HCT116 (cell line): ENCODE data around the gene LHX5.

Experiments used
- EZH2phosphoT487 ChIP-seq: fragments of 200-600 bp; IDR thresholded peaks from 2 replicates; pipeline ENCODE4 v1.6.1; 2018; ENCODE audit warnings: antibody characterized with exemption, borderline replicate concordance
- JUND ChIP-seq: IDR thresholded peaks from 2 replicates; pipeline ENCODE4 v1.6.1; 2012
- POLR2A ChIP-seq: IDR thresholded peaks from 2 replicates; pipeline ENCODE4 v1.7.0; 2011; ENCODE audit warnings: borderline replicate concordance; ENCODE audit not compliant: insufficient read depth, insufficient read length; ENCODE audit errors: extremely low read depth
- POLR2AphosphoS5 ChIP-seq: IDR thresholded peaks from 2 replicates; pipeline ENCODE4 v1.6.1; 2011; ENCODE audit warnings: mild to moderate bottlenecking, low read depth, low read length, moderate library complexity
- RAD21 ChIP-seq: IDR thresholded peaks from 2 replicates; pipeline ENCODE4 v1.6.1; 2012; ENCODE audit warnings: low read depth, mild to moderate bottlenecking
- SIN3A ChIP-seq: IDR thresholded peaks from 2 replicates; pipeline ENCODE4 v1.6.1; 2012; ENCODE audit warnings: low read depth
- TCF7L2 ChIP-seq: IDR thresholded peaks from 2 replicates; pipeline ENCODE4 v1.7.0; 2011; ENCODE audit warnings: borderline replicate concordance, inconsistent platforms; ENCODE audit not compliant: insufficient read depth, insufficient read length; ENCODE audit errors: extremely low read depth
- YY1 ChIP-seq: IDR thresholded peaks from 2 replicates; pipeline ENCODE4 v1.6.1; 2011; ENCODE audit warnings: low read length, low read depth, moderate library complexity, mild to moderate bottlenecking; ENCODE audit not compliant: insufficient replicate concordance; ENCODE audit errors: extremely low read depth
- TF ChIP-seq, protein P1 (sequence below), 3 experiments: fragments of 200-600 bp in 1 of 3; sonication (generic) in 1 of 3; IDR thresholded peaks in 2 of 3; conservative IDR thresholded peaks in 1 of 3; 2 replicates each; pipeline ENCODE4 v1.5.1; 2012 to 2017; ENCODE audit warnings: low read depth in 2 of 3, low read length in 2 of 3, antibody characterized with exemption in 1 of 3, borderline replicate concordance in 1 of 3, control low read depth in 1 of 3, mild to moderate bottlenecking in 1 of 3, mixed read lengths in 1 of 3, mixed run types in 1 of 3, moderate library complexity in 1 of 3; ENCODE audit not compliant: insufficient read depth in 1 of 3
- TF ChIP-seq, protein P2 (sequence below): IDR thresholded peaks from 2 replicates; pipeline ENCODE4 v1.6.1; 2012
- TF ChIP-seq, protein P3 (sequence below): IDR thresholded peaks from 2 replicates; pipeline ENCODE4 v1.6.1; 2012; ENCODE audit warnings: low read depth

DNA sequence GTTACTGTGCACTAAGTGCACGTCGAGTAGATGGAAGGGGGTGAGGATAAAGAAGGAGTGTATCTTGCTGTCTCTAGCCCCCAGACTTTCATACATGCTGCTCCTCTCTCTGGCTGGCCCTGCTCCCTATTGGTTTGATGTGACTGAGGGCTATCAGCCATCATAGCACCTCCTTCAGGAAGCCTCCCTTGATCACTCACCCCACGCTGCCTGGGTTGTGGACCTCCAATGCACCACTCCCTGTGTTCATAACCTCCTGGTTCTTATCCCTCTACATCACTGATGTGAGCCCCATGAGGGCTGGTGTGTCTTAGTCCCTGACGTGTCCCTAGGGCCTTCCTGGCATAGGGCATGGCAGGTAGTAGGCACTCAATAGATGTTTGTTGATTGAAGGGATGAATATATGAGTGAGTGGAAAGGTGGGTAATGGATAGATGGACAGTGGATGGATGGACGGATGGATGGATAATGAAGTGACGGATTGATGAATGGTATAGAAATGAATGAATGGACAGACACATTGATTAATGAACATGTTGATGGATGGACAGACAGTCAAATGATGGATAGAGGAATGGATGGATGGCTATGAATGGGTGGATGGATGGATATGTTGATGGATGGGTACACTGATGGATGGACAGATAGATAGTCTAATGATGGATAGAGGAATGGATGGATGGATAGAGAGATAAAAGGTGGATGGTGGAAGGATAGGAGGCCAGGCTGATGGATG lies 34.5 kb downstream of the LHX5 start:
- TF ChIP-seq RAD21 (no peak), SIN3A (no peak), POLR2A (no peak), POLR2AphosphoS5 (no peak), EZH2phosphoT487 (no peak), YY1 (no peak), TCF7L2 (no peak), JUND (no peak)
- TF ChIP-seq, protein P1, sequence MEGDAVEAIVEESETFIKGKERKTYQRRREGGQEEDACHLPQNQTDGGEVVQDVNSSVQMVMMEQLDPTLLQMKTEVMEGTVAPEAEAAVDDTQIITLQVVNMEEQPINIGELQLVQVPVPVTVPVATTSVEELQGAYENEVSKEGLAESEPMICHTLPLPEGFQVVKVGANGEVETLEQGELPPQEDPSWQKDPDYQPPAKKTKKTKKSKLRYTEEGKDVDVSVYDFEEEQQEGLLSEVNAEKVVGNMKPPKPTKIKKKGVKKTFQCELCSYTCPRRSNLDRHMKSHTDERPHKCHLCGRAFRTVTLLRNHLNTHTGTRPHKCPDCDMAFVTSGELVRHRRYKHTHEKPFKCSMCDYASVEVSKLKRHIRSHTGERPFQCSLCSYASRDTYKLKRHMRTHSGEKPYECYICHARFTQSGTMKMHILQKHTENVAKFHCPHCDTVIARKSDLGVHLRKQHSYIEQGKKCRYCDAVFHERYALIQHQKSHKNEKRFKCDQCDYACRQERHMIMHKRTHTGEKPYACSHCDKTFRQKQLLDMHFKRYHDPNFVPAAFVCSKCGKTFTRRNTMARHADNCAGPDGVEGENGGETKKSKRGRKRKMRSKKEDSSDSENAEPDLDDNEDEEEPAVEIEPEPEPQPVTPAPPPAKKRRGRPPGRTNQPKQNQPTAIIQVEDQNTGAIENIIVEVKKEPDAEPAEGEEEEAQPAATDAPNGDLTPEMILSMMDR (IDR thresholded peaks at IDR 0.05 in 2 of 3, conservative IDR thresholded peaks at IDR 0.05 in 1 of 3; ENCODE audit: borderline replicate concordance in 1 of 3, insufficient read depth in 1 of 3, low read depth in 2 of 3, low read length in 2 of 3) = no peak
- TF ChIP-seq, protein P2, sequence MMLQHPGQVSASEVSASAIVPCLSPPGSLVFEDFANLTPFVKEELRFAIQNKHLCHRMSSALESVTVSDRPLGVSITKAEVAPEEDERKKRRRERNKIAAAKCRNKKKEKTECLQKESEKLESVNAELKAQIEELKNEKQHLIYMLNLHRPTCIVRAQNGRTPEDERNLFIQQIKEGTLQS = no peak
- TF ChIP-seq, protein P3, sequence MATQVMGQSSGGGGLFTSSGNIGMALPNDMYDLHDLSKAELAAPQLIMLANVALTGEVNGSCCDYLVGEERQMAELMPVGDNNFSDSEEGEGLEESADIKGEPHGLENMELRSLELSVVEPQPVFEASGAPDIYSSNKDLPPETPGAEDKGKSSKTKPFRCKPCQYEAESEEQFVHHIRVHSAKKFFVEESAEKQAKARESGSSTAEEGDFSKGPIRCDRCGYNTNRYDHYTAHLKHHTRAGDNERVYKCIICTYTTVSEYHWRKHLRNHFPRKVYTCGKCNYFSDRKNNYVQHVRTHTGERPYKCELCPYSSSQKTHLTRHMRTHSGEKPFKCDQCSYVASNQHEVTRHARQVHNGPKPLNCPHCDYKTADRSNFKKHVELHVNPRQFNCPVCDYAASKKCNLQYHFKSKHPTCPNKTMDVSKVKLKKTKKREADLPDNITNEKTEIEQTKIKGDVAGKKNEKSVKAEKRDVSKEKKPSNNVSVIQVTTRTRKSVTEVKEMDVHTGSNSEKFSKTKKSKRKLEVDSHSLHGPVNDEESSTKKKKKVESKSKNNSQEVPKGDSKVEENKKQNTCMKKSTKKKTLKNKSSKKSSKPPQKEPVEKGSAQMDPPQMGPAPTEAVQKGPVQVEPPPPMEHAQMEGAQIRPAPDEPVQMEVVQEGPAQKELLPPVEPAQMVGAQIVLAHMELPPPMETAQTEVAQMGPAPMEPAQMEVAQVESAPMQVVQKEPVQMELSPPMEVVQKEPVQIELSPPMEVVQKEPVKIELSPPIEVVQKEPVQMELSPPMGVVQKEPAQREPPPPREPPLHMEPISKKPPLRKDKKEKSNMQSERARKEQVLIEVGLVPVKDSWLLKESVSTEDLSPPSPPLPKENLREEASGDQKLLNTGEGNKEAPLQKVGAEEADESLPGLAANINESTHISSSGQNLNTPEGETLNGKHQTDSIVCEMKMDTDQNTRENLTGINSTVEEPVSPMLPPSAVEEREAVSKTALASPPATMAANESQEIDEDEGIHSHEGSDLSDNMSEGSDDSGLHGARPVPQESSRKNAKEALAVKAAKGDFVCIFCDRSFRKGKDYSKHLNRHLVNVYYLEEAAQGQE = no peak
